ENCODE measurements around the gene ALDH5A1. TPM values are rescaled to one million over a fixed set of nuclear protein-coding genes. Genes with fewer than 3 reads are reported as not detected.

ALDH5A1 gene
- total and polyA plus RNA-seq, 2 of the 13 experiments (the other 11 are each of a cell fraction or from before 2014, with no cell fraction given), result 12.8 to 32.5 TPM

GRCh38 chr6:24490948-24491347, 3.8 kb upstream of the ALDH5A1 start:
- no peaks in the 10 kb centered on the region for H3K27me3 ChIP-seq (ENCODE audit: control insufficient read depth in 1 of 2, insufficient read depth in 2 of 2, low read length in 2 of 2)
- FAIRE-seq (no peak), DNase-seq (ENCODE audit: low spot score) (no peak), ATAC-seq (no peak)
- H3K36me3 ChIP-seq (replicated peaks in 1 of 2; ENCODE audit: control insufficient read depth in 1 of 2, insufficient read depth in 2 of 2, low read length in 2 of 2), result no peaks in the 10 kb centered on the region
- no peak overlapping the region for H3K27ac ChIP-seq (ENCODE audit: extremely low read length, insufficient read depth, low read length)
- BruUV-seq (replicated peaks), result no TSS peak
- no peak overlapping the region for H3K4me2 ChIP-seq (ENCODE audit: low read depth, low read length)
- no peaks in the 10 kb centered on the region for H4K20me1 ChIP-seq (ENCODE audit: insufficient read depth, low read length)
- no peak overlapping the region for H3K9ac ChIP-seq (ENCODE audit: insufficient read depth, low read depth, low read length)
- 97% methylated on average over 4 of the region's 4 CpGs for WGBS (ENCODE audit: low lambda C conversion rate)
- in situ Hi-C loops (cut with HindIII; ENCODE audit: extremely low pct_ligation_motif_present, low pct_unique_long_range_greater_than_20kb) (no loop called here), intact Hi-C loops (cut with micrococcal nuclease; ENCODE audit: unreplicated experiment) (loop anchor here (10.0 kb wide), 2 partner anchors 204 to 206 kb away; no protein-coding TSS in a partner anchor)
- H3K4me1 ChIP-seq (ENCODE audit: insufficient read depth, low read length), result peaks cover 39% of the 10 kb centered on the region
- no peak overlapping the region for H3K4me3 ChIP-seq (replicated peaks in 1 of 3; ENCODE audit: insufficient read depth in 1 of 3, low read depth in 2 of 3, low read length in 3 of 3)
- peaks cover 3% of the 10 kb centered on the region for H3K79me2 ChIP-seq (ENCODE audit: insufficient read depth, low read length)
- H2AFZ ChIP-seq (ENCODE audit: low read length), result no peak overlapping the region
- POLR2A ChIA-PET, result interaction anchor here (1.2 kb wide), 1 partner anchor 14 kb away, joined by 4 read pairs; no protein-coding TSS in a partner anchor
- CTCF ChIA-PET (ENCODE audit: low intra/inter-chr PET ratio, low total read pairs), result interaction anchor here (0.6 to 2.9 kb wide), 2 partner anchors 30 to 38 kb away, joined by 3 to 21 read pairs; no protein-coding TSS in a partner anchor
- no peaks in the 10 kb centered on the region for H3K9me3 ChIP-seq (ENCODE audit: low read length)
- TF ChIP-seq PHB2 (IDR thresholded peaks at IDR 0.05; ENCODE audit: partially characterized antibody), result no peak
- no peak for TF ChIP-seq CBX5 (CRISPR knock-in tag; IDR thresholded peaks at IDR 0.05; ENCODE audit: borderline replicate concordance)
- TF ChIP-seq NR2F1 (CRISPR knock-in tag; IDR thresholded peaks at IDR 0.05), result no peak
- no peak for TF ChIP-seq UBTF (CRISPR knock-in tag; IDR thresholded peaks at IDR 0.05)
- no peak for TF ChIP-seq ZNF282 (IDR thresholded peaks at IDR 0.05; ENCODE audit: partially characterized antibody)
- no peak for TF ChIP-seq NFKBIZ (CRISPR knock-in tag; IDR thresholded peaks at IDR 0.05)
- no peak for TF ChIP-seq ZNF773 (CRISPR knock-in tag; IDR thresholded peaks at IDR 0.05; ENCODE audit: borderline replicate concordance)
- TF ChIP-seq, protein P1, sequence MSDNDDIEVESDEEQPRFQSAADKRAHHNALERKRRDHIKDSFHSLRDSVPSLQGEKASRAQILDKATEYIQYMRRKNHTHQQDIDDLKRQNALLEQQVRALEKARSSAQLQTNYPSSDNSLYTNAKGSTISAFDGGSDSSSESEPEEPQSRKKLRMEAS (IDR thresholded peaks at IDR 0.05), result no peak
- no peak for TF ChIP-seq SOX13 (IDR thresholded peaks at IDR 0.05)
- no peak for TF ChIP-seq SOX13 (CRISPR knock-in tag; conservative IDR thresholded peaks at IDR 0.05 in 1 of 2, IDR thresholded peaks at IDR 0.05 in 1 of 2)
- no peak for TF ChIP-seq ZNF644 (CRISPR knock-in tag; IDR thresholded peaks at IDR 0.05; ENCODE audit: low read depth)
- no peak for TF ChIP-seq ZKSCAN5 (CRISPR knock-in tag; IDR thresholded peaks at IDR 0.05)
- no peak for TF ChIP-seq GATA4 (IDR thresholded peaks at IDR 0.05; ENCODE audit: borderline replicate concordance, low read depth)
- no peak for TF ChIP-seq IKZF1 (IDR thresholded peaks at IDR 0.05)
- TF ChIP-seq EHMT2 (IDR thresholded peaks at IDR 0.05; ENCODE audit: borderline replicate concordance, low read depth, low read length), result no peak
- no peak for TF ChIP-seq BRCA1 (CRISPR knock-in tag; IDR thresholded peaks at IDR 0.05)
- TF ChIP-seq HNF4G (IDR thresholded peaks at IDR 0.05; ENCODE audit: borderline replicate concordance, low read depth, low read length), result no peak
- no peak for TF ChIP-seq HNF4G (CRISPR knock-in tag; IDR thresholded peaks at IDR 0.05; ENCODE audit: borderline replicate concordance, low read depth)
- TF ChIP-seq ZNF142 (CRISPR knock-in tag; IDR thresholded peaks at IDR 0.05), result no peak

Measured in HepG2 (cell line).